Measurements from ENCODE around the gene DNAH2.

Gene DNAH2

GRCh38 chr17:7838090-7839075, 120.8 kb downstream of the DNAH2 start:
- peaks cover 4% of the 10 kb centered on the region for H3K36me3 ChIP-seq (ENCODE audit: control insufficient read depth, insufficient read depth, low read length)
- no peaks in the 10 kb centered on the region for H3K9me3 ChIP-seq (ENCODE audit: control insufficient read depth, low read length)
- H3K27me3 ChIP-seq (ENCODE audit: control insufficient read depth, insufficient read depth, low read length, poor library complexity, severe bottlenecking) = peaks cover 1% of the 10 kb centered on the region
- peaks cover 35% of the 10 kb centered on the region for H3K4me1 ChIP-seq (ENCODE audit: control insufficient read depth, insufficient read depth, low read length)
- peak overlapping the region; percentile 41 for H3K4me3 ChIP-seq (ENCODE audit: insufficient read depth, low read depth, low read length)
- 17 to 20% methylated on average over 8 to 10 of the region's 12 CpGs for WGBS, 2 experiments
- peak overlapping the region; percentile 88 for H3K27ac ChIP-seq (ENCODE audit: insufficient read depth, low read depth, low read length, poor library complexity, severe bottlenecking)

DNA sequence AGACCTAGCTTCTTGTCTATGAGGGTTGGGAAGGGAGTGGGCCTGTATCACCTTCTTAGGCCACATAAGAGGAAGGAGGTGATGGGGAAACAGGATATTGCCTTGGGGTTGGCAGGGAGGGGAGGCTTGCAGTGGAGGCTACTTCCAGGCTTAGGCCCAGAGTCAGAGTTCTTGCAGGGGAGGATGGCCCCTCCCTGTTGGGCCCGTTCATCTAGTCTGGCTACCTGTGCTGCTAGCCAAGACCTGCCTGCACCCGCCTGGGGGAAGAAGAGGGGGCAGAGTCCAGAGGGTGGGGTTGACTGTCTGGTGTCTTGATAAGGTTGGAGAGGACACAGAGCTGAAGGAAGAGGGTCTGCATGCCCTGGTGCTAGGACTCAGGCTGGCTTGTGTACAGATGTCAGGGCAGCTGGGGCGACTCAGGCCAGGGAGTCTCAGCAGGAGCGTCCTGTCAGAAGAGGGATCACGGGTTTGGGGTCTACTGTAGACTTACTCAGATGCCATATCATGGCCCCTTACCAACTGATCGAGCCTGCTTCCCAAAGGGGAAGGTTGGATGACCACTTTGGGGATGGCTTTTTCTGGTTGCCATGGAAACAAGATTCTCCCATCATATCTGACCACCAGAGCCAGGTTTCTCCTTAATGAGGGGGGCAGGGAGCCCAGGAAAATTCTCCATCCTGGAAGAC, 121.8 kb downstream of the DNAH2 start:
- WGBS, 2 experiments = 80 to 83% methylated on average over 6 of the region's 6 CpGs
- Histone ChIP-seq H3K4me3 (ENCODE audit: insufficient read depth, low read depth, low read length) (peak overlapping the region; percentile 41), H3K4me1 (ENCODE audit: control insufficient read depth, insufficient read depth, low read length) (peaks cover 33% of the 10 kb centered on the region), H3K9me3 (ENCODE audit: control insufficient read depth, low read length) (no peaks in the 10 kb centered on the region), H3K27ac (ENCODE audit: insufficient read depth, low read depth, low read length, poor library complexity, severe bottlenecking) (peak overlapping the region; percentile 36), H3K27me3 (ENCODE audit: control insufficient read depth, insufficient read depth, low read length, poor library complexity, severe bottlenecking) (no peaks in the 10 kb centered on the region), H3K36me3 (ENCODE audit: control insufficient read depth, insufficient read depth, low read length) (peaks cover 4% of the 10 kb centered on the region)

- H3K36me3 ChIP-seq (ENCODE audit: control insufficient read depth, insufficient read depth, low read length) = peaks cover 4% of the 10 kb centered on the region
- no peak overlapping the region for H3K4me3 ChIP-seq (ENCODE audit: insufficient read depth, low read depth, low read length)
- no peak overlapping the region for H3K27ac ChIP-seq (ENCODE audit: insufficient read depth, low read depth, low read length, poor library complexity, severe bottlenecking)
- H3K4me1 ChIP-seq (ENCODE audit: control insufficient read depth, insufficient read depth, low read length) = peaks cover 33% of the 10 kb centered on the region
- no peaks in the 10 kb centered on the region for H3K9me3 ChIP-seq (ENCODE audit: control insufficient read depth, low read length)
- no peaks in the 10 kb centered on the region for H3K27me3 ChIP-seq (ENCODE audit: control insufficient read depth, insufficient read depth, low read length, poor library complexity, severe bottlenecking)
- 73 to 90% methylated on average over 2 of the region's 2 CpGs for WGBS, 2 experiments
These were observed 122.3 kb downstream of the DNAH2 start for GRCh38 chr17:7839876-7840261.

GRCh38 chr17:7840441-7840840, 122.9 kb downstream of the DNAH2 start:
- no peaks in the 10 kb centered on the region for H3K27me3 ChIP-seq (ENCODE audit: control insufficient read depth, insufficient read depth, low read length, poor library complexity, severe bottlenecking)

DNA sequence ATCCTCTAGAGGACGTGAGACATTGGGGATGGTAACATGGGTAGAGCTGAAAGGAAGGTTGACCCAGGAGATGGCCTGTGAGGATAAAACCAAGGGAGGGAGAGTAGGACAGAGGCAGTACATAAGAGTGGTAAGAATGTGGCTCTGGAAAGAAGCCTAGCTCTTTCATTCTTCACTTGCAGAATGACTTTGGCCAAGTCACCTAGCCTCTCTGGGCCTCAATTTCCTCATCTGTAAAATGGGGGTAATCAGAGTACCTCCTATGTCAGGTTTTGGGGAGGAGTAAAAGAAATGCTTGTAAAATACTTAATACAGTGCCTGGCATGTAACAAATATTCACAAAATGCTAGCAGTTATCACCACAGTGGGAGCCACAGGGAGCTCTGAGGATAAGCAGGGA, 123.3 kb downstream of the DNAH2 start:
- peaks cover 7% of the 10 kb centered on the region for H3K36me3 ChIP-seq (ENCODE audit: control insufficient read depth, insufficient read depth, low read length)
- H3K4me1 ChIP-seq (ENCODE audit: control insufficient read depth, insufficient read depth, low read length) = peaks cover 37% of the 10 kb centered on the region
- 52 to 53% methylated on average over 1 of the region's 1 CpG for WGBS, 2 experiments
- no peaks in the 10 kb centered on the region for H3K9me3 ChIP-seq (ENCODE audit: control insufficient read depth, low read length)
- peak overlapping the region; percentile 77 for H3K4me3 ChIP-seq (ENCODE audit: insufficient read depth, low read depth, low read length)
- peak overlapping the region; percentile 17 for H3K27ac ChIP-seq (ENCODE audit: insufficient read depth, low read depth, low read length, poor library complexity, severe bottlenecking)
- H3K27me3 ChIP-seq (ENCODE audit: control insufficient read depth, insufficient read depth, low read length, poor library complexity, severe bottlenecking) = no peaks in the 10 kb centered on the region

More at GRCh38 chr17:7840441-7840840, 122.9 kb downstream of the DNAH2 start:
- 40 to 73% methylated on average over 1 of the region's 1 CpG for WGBS, 2 experiments
- Histone ChIP-seq H3K27ac (ENCODE audit: insufficient read depth, low read depth, low read length, poor library complexity, severe bottlenecking) (peak overlapping the region; percentile 17), H3K4me3 (ENCODE audit: insufficient read depth, low read depth, low read length) (peak overlapping the region; percentile 9), H3K4me1 (ENCODE audit: control insufficient read depth, insufficient read depth, low read length) (peaks cover 37% of the 10 kb centered on the region), H3K9me3 (ENCODE audit: control insufficient read depth, low read length) (no peaks in the 10 kb centered on the region), H3K36me3 (ENCODE audit: control insufficient read depth, insufficient read depth, low read length) (peaks cover 5% of the 10 kb centered on the region)

DNA sequence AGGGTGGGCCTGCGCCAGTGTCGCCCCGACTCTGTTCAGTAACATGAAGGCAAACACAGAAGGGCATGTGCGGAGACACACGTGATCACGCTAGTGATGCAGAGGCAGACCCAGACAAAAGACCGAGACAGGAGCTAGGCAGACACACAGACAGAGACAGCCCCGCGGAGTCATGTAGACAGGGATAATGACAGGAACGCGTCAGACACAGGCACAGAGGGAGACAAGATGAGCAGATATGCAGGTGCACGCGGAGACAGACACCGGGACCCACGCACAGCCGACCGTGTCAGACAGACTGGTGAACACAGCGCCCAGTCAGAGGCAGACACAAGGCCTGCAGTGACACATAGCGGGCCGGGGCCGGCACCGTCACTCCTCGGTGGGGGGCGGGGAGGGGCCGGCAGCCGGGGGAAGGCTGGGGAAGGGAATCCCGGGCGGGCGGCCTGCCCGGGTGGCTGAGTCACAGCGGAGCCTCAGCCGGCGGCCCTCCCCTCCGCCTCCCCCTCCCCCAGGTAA, 123.9 kb downstream of the DNAH2 start:
- Histone ChIP-seq H3K9me3 (ENCODE audit: control insufficient read depth, low read length) (no peaks in the 10 kb centered on the region), H3K27ac (ENCODE audit: insufficient read depth, low read depth, low read length, poor library complexity, severe bottlenecking) (peak overlapping the region; percentile 75), H3K36me3 (ENCODE audit: control insufficient read depth, insufficient read depth, low read length) (peaks cover 9% of the 10 kb centered on the region), H3K4me3 (ENCODE audit: insufficient read depth, low read depth, low read length) (peak overlapping the region; percentile 77), H3K27me3 (ENCODE audit: control insufficient read depth, insufficient read depth, low read length, poor library complexity, severe bottlenecking) (no peaks in the 10 kb centered on the region), H3K4me1 (ENCODE audit: control insufficient read depth, insufficient read depth, low read length) (peaks cover 37% of the 10 kb centered on the region)
- 2 to 3% methylated on average over 34 of the region's 34 CpGs for WGBS, 2 experiments

GRCh38 chr17:7841915-7842379, 124.4 kb downstream of the DNAH2 start:
- H3K9me3 ChIP-seq (ENCODE audit: control insufficient read depth, low read length) = no peaks in the 10 kb centered on the region
- peak overlapping the region; percentile 77 for H3K4me3 ChIP-seq (ENCODE audit: insufficient read depth, low read depth, low read length)
- whole genome bisulfite sequencing, 2 experiments = 0 to 1% methylated on average over 46 of the region's 46 CpGs
- H3K27me3 ChIP-seq (ENCODE audit: control insufficient read depth, insufficient read depth, low read length, poor library complexity, severe bottlenecking) = no peaks in the 10 kb centered on the region
- H3K4me1 ChIP-seq (ENCODE audit: control insufficient read depth, insufficient read depth, low read length) = peaks cover 37% of the 10 kb centered on the region
- peaks cover 14% of the 10 kb centered on the region for H3K36me3 ChIP-seq (ENCODE audit: control insufficient read depth, insufficient read depth, low read length)
- H3K27ac ChIP-seq (ENCODE audit: insufficient read depth, low read depth, low read length, poor library complexity, severe bottlenecking) = peak overlapping the region; percentile 75

DNA sequence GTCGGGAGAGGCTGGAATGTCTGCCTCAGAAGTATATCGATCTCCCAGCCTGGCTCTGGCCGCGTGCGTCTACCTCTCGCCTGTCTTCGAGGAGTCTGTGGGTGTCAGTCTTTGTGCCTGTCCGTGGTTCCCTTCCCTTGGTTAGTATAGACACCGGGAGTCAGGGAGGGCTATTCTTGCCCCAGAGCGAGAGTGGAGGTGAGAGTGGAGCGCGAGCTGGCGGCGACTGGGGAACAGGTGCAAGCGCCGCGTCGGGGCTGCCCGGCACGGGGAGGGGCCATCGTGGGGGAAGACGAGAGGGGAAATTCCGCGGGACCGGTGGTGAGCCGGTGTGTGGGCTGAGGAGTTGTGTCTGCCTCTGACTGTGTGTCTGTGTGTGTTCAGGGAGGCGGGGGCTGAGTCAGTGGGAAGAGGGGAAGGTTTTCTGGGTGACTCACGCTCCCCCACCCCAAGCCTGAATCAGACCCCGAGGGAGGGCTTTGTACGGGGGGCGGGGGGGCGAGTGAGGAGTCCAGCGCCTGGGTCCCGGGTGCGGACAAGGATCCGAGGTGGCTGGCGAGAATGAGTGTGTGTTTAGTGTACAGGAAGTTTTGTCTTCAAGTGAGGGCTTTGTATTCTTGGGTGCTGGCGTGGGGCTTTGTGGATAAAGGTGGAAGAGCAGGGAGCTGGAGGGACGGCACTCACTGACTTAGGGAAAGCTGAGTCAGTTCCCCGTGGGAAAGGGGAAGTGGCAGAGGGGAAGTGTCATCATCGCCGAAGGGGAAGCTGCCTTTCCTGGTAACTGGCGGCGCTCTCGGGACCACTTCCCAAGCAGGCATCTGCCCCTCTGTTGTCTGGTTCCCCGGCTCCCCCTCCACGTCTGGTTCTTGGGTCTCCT, 125.1 kb downstream of the DNAH2 start:
- no peaks in the 10 kb centered on the region for H3K9me3 ChIP-seq (ENCODE audit: control insufficient read depth, low read length)
- peak overlapping the region; percentile 77 for H3K4me3 ChIP-seq (ENCODE audit: insufficient read depth, low read depth, low read length)
- peaks cover 36% of the 10 kb centered on the region for H3K4me1 ChIP-seq (ENCODE audit: control insufficient read depth, insufficient read depth, low read length)
- peaks cover 18% of the 10 kb centered on the region for H3K36me3 ChIP-seq (ENCODE audit: control insufficient read depth, insufficient read depth, low read length)
- 0% methylated on average over 47 of the region's 47 CpGs for WGBS, 2 experiments
- peak overlapping the region; percentile 29 for H3K27ac ChIP-seq (ENCODE audit: insufficient read depth, low read depth, low read length, poor library complexity, severe bottlenecking)
- no peaks in the 10 kb centered on the region for H3K27me3 ChIP-seq (ENCODE audit: control insufficient read depth, insufficient read depth, low read length, poor library complexity, severe bottlenecking)

DNA sequence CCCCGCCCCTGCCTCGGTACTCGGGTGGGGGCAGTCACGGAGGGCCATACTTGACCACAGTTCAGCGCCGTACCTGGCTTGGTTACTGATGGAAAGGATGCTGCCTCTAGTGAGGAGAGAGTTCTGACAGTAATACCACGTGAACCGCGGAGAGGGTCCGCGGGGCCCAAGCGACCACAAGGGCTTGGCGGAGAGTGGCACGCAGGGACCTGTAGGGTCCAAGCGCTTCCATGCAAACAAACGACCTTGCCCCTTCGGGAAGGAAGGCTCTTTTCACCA, 125.7 kb downstream of the DNAH2 start:
- peaks cover 23% of the 10 kb centered on the region for H3K36me3 ChIP-seq (ENCODE audit: control insufficient read depth, insufficient read depth, low read length)
- WGBS, 2 experiments = 0% methylated on average over 17 of the region's 17 CpGs
- peak overlapping the region; percentile 82 for H3K27ac ChIP-seq (ENCODE audit: insufficient read depth, low read depth, low read length, poor library complexity, severe bottlenecking)
- peak overlapping the region; percentile 77 for H3K4me3 ChIP-seq (ENCODE audit: insufficient read depth, low read depth, low read length)
- peaks cover 33% of the 10 kb centered on the region for H3K4me1 ChIP-seq (ENCODE audit: control insufficient read depth, insufficient read depth, low read length)
- H3K9me3 ChIP-seq (ENCODE audit: control insufficient read depth, low read length) = no peaks in the 10 kb centered on the region
- no peaks in the 10 kb centered on the region for H3K27me3 ChIP-seq (ENCODE audit: control insufficient read depth, insufficient read depth, low read length, poor library complexity, severe bottlenecking)

All from ectodermal cell (in vitro differentiated cells).